ENCODE results near the gene PCNX2. TPM values are rescaled to one million over a fixed set of nuclear protein-coding genes. Genes with fewer than 3 reads are reported as not detected.
"Not testable (repeated sequence)": the region's sequence is repeated elsewhere in the genome, so short reads cannot be mapped to it uniquely, and the experiment has no call there.

PCNX2 gene
- total RNA-seq, 2 experiments from 2014 or later, result 46.4 to 49.4 TPM

- DNase-seq (no peak), ATAC-seq (ENCODE audit: poor library complexity) (no peak)
- ChIA-PET POLR2A (no interaction called here), CTCF (no interaction called here)
- Mint-ChIP-seq H3K27me3 (no peaks in the 10 kb centered on the region), H3K27ac (no peak overlapping the region), H3K36me3 (ENCODE audit: low read depth) (peaks cover 79% of the 10 kb centered on the region), H3K9me3 (no peaks in the 10 kb centered on the region), H3K4me3 (no peak overlapping the region), H3K4me1 (ENCODE audit: low read depth) (no peaks in the 10 kb centered on the region)
- Histone ChIP-seq H3K4me1 (ENCODE audit: insufficient read depth, low read length) (no peaks in the 10 kb centered on the region), H3K27me3 (ENCODE audit: control insufficient read depth in 1 of 2, insufficient read depth in 2 of 2, low read length in 2 of 2) (no peaks in the 10 kb centered on the region), H3K9me3 (ENCODE audit: control insufficient read depth in 1 of 2, insufficient read depth in 1 of 2, low read length in 2 of 2) (peaks cover 0 to 6% of the 10 kb centered on the region in 2 experiments), H3K4me3 (ENCODE audit: low read length) (no peak overlapping the region), H3K27ac (ENCODE audit: low read depth in 1 of 2, low read length in 2 of 2) (no peak overlapping the region), H3K36me3 (ENCODE audit: insufficient read depth, low read length) (peaks cover 25% of the 10 kb centered on the region)
- TF ChIP-seq, protein P1, sequence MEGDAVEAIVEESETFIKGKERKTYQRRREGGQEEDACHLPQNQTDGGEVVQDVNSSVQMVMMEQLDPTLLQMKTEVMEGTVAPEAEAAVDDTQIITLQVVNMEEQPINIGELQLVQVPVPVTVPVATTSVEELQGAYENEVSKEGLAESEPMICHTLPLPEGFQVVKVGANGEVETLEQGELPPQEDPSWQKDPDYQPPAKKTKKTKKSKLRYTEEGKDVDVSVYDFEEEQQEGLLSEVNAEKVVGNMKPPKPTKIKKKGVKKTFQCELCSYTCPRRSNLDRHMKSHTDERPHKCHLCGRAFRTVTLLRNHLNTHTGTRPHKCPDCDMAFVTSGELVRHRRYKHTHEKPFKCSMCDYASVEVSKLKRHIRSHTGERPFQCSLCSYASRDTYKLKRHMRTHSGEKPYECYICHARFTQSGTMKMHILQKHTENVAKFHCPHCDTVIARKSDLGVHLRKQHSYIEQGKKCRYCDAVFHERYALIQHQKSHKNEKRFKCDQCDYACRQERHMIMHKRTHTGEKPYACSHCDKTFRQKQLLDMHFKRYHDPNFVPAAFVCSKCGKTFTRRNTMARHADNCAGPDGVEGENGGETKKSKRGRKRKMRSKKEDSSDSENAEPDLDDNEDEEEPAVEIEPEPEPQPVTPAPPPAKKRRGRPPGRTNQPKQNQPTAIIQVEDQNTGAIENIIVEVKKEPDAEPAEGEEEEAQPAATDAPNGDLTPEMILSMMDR (IDR thresholded peaks at IDR 0.05), result no peak
- intact Hi-C loops (cut with DNase I, micrococcal nuclease), result no loop called here
Measured at GRCh38 chr1:233132445-233132844, 163.1 kb downstream of the PCNX2 start.

- H3K9me3 Mint-ChIP-seq; H3K9me3 ChIP-seq (ENCODE audit: control insufficient read depth in 1 of 2, insufficient read depth in 1 of 2, low read length in 2 of 2); H3K27me3 Mint-ChIP-seq; H3K27ac Mint-ChIP-seq; H3K4me1 ChIP-seq (ENCODE audit: insufficient read depth, low read length); intact Hi-C loops (cut with DNase I, micrococcal nuclease); CTCF ChIA-PET; POLR2A ChIA-PET; H3K4me3 ChIP-seq (ENCODE audit: low read length); H3K27me3 ChIP-seq (ENCODE audit: control insufficient read depth in 1 of 2, insufficient read depth in 2 of 2, low read length in 2 of 2); H3K27ac ChIP-seq (ENCODE audit: low read depth in 1 of 2, low read length in 2 of 2); DNase-seq; ATAC-seq (ENCODE audit: poor library complexity); H3K4me1 Mint-ChIP-seq (ENCODE audit: low read depth); H3K4me3 Mint-ChIP-seq: not testable (repeated sequence)
- H3K36me3 ChIP-seq (ENCODE audit: insufficient read depth, low read length), result peaks cover 31% of the 10 kb centered on the region
- peaks cover 78% of the 10 kb centered on the region for H3K36me3 Mint-ChIP-seq (ENCODE audit: low read depth)
Measured at GRCh38 chr1:233129031-233129430, 166.5 kb downstream of the PCNX2 start.

DNA sequence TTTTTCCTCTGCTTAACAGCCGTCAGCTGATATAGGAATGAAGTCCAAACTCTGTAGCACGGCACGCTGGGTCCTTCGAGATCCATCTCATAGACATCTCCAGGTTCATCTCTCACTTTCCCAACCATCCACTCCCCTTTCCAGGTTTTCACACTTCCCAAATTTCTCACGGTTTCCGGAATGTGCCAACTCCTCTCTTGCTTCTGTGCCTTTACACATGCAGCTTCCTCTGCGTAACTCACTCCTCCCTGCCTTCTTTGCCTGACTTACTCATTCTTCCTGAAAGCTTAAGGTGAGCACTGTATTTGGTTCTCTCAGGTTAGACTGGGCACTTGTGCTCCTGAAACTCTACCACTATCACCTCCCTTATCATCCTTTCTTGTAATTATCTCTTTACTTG is 168.4 kb downstream of the PCNX2 start:
- Mint-ChIP-seq H3K9me3 (peaks cover 2% of the 10 kb centered on the region), H3K36me3 (ENCODE audit: low read depth) (peaks cover 63% of the 10 kb centered on the region), H3K27ac (no peak overlapping the region), H3K27me3 (no peaks in the 10 kb centered on the region), H3K4me1 (ENCODE audit: low read depth) (no peaks in the 10 kb centered on the region), H3K4me3 (no peak overlapping the region)
- ChIA-PET CTCF (no interaction called here), POLR2A (no interaction called here)
- TF ChIP-seq, protein P1 (IDR thresholded peaks at IDR 0.05), result no peak
- Histone ChIP-seq H3K27ac (ENCODE audit: low read depth in 1 of 2, low read length in 2 of 2) (no peak overlapping the region), H3K27me3 (ENCODE audit: control insufficient read depth in 1 of 2, insufficient read depth in 2 of 2, low read length in 2 of 2) (no peaks in the 10 kb centered on the region), H3K36me3 (ENCODE audit: insufficient read depth, low read length) (peaks cover 20% of the 10 kb centered on the region), H3K4me3 (ENCODE audit: low read length) (no peak overlapping the region), H3K9me3 (ENCODE audit: control insufficient read depth in 1 of 2, insufficient read depth in 1 of 2, low read length in 2 of 2) (peaks cover 0 to 6% of the 10 kb centered on the region in 2 experiments), H3K4me1 (ENCODE audit: insufficient read depth, low read length) (no peaks in the 10 kb centered on the region)
- no peak for ATAC-seq (ENCODE audit: poor library complexity)
- intact Hi-C loops (cut with DNase I, micrococcal nuclease), result no loop called here
- no peak for DNase-seq

DNA sequence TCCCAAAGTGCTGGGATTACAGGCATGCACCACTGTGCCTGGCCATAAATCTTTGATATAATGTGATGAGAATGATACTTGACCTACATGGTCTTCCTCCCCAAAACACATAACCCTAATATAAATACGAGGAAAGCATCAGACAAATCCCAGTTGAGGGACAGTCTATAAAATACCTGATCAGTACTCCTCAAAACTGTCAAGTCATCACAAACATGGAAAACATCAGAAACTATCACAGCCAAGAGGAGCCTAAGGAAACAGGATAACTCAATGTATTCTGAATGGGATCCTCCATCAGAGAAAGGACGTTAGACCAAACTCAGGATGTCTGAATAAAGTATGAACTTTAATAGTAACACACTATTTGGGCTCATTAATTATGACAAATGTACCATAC is 172.7 kb downstream of the PCNX2 start:
- ATAC-seq (ENCODE audit: poor library complexity) (no peak), DNase-seq (no peak)
- Histone ChIP-seq H3K4me3 (ENCODE audit: low read length) (no peak overlapping the region), H3K36me3 (ENCODE audit: insufficient read depth, low read length) (peaks cover 11% of the 10 kb centered on the region), H3K9me3 (ENCODE audit: control insufficient read depth in 1 of 2, insufficient read depth in 1 of 2, low read length in 2 of 2) (no peaks in the 10 kb centered on the region), H3K27ac (ENCODE audit: low read depth in 1 of 2, low read length in 2 of 2) (no peak overlapping the region), H3K4me1 (ENCODE audit: insufficient read depth, low read length) (no peaks in the 10 kb centered on the region), H3K27me3 (ENCODE audit: control insufficient read depth in 1 of 2, insufficient read depth in 2 of 2, low read length in 2 of 2) (no peaks in the 10 kb centered on the region)
- Mint-ChIP-seq H3K36me3 (ENCODE audit: low read depth) (peaks cover 52% of the 10 kb centered on the region), H3K4me1 (ENCODE audit: low read depth) (no peaks in the 10 kb centered on the region), H3K27ac (no peak overlapping the region), H3K27me3 (no peaks in the 10 kb centered on the region), H3K9me3 (peaks cover 2% of the 10 kb centered on the region), H3K4me3 (no peak overlapping the region)
- CTCF ChIA-PET, result no interaction called here
- intact Hi-C loops (cut with DNase I, micrococcal nuclease), result no loop called here
- POLR2A ChIA-PET, result no interaction called here
- TF ChIP-seq, protein P1 (IDR thresholded peaks at IDR 0.05), result no peak
